ENCODE measurements around the gene PARP9.

Gene PARP9

DNA sequence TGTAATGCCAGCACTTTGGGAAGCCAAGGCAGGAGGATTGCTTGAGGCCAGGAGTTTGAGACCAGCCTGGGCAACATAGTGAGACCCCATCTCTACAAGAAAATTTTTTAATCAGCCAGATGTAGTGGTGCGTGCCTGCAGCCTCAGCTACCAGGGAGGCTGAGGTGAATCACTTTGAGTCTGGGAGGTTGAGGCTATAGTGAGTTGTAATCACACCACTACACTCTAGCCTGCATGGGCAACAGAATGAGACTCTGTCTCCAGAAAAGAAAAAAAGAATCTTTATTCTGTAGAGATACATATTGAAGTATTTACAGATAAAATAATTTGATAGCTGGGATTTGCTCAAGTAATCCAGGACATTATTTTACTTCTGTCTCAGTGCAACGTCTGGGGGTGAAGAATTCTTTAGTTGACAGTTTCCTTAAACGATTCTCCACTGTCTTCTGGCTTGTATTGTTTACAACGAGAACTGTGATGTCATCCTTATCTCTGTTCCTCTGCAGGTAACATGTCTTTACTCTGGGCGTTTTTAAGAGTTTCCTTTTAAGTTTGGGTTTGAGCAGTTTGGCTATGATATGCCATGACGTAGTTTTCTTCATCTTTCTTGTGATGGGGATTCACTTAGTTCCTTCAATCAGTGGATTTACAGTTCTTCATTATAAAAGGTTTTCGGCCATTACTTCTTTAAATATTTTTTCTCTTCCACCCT is 75.7 kb downstream of the PARP9 start:
- no peak overlapping the region for H3K27ac ChIP-seq
- no peak for TF ChIP-seq ZFX (IDR thresholded peaks at IDR 0.05)
- TF ChIP-seq, protein P1, sequence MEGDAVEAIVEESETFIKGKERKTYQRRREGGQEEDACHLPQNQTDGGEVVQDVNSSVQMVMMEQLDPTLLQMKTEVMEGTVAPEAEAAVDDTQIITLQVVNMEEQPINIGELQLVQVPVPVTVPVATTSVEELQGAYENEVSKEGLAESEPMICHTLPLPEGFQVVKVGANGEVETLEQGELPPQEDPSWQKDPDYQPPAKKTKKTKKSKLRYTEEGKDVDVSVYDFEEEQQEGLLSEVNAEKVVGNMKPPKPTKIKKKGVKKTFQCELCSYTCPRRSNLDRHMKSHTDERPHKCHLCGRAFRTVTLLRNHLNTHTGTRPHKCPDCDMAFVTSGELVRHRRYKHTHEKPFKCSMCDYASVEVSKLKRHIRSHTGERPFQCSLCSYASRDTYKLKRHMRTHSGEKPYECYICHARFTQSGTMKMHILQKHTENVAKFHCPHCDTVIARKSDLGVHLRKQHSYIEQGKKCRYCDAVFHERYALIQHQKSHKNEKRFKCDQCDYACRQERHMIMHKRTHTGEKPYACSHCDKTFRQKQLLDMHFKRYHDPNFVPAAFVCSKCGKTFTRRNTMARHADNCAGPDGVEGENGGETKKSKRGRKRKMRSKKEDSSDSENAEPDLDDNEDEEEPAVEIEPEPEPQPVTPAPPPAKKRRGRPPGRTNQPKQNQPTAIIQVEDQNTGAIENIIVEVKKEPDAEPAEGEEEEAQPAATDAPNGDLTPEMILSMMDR (conservative IDR thresholded peaks at IDR 0.05): no peak

- TF ChIP-seq ZFX (IDR thresholded peaks at IDR 0.05): no peak
- TF ChIP-seq, protein P1 (conservative IDR thresholded peaks at IDR 0.05): no peak
- no peak overlapping the region for H3K27ac ChIP-seq
Observed at GRCh38 chr3:122484985-122485384, 79.1 kb downstream of the PARP9 start.

- no peak overlapping the region for H3K27ac ChIP-seq
- TF ChIP-seq, protein P1 (conservative IDR thresholded peaks at IDR 0.05): no peak
- TF ChIP-seq ZFX (IDR thresholded peaks at IDR 0.05): no peak
Observed at GRCh38 chr3:122481390-122481789, 82.7 kb downstream of the PARP9 start.
